GM06990 (cell line): Measurements from ENCODE around the gene DEXI.

Source experiments
- DNase-seq: peaks from one replicate; pipeline ENCODE4 v3.0.0-alpha.2; 2011; ENCODE audit not compliant: insufficient read length; ENCODE audit errors: extremely low read depth
- H3K27me3 ChIP-seq: replicated peaks from 2 replicates; pipeline ENCODE4 v1.6.0; 2011; ENCODE audit warnings: low read length; ENCODE audit not compliant: control insufficient read depth, insufficient read depth
- H3K36me3 ChIP-seq: 2 replicates; pipeline ENCODE4 v1.5.1; 2011; ENCODE audit warnings: low read length; ENCODE audit not compliant: control insufficient read depth, insufficient read depth
- H3K4me3 ChIP-seq: replicated peaks from 2 replicates; pipeline ENCODE4 v1.5.1; 2011; ENCODE audit warnings: low read depth, mild to moderate bottlenecking, control low read depth, low read length
- TF ChIP-seq, protein P1 (sequence below): IDR thresholded peaks from 2 replicates; pipeline ENCODE4 v1.5.1; 2011; ENCODE audit warnings: low read length, control low read depth, mild to moderate bottlenecking, inconsistent platforms; ENCODE audit not compliant: insufficient read depth, poor library complexity, severe bottlenecking

DEXI gene

GRCh38 chr16:10888320-10888937, 53.8 kb downstream of the DEXI start:
- Histone ChIP-seq H3K36me3 (peaks cover 7% of the 10 kb centered on the region), H3K4me3 (no peak overlapping the region; the same call in 1 of the 2 replicates), H3K27me3 (no peaks in the 10 kb centered on the region)
- TF ChIP-seq, protein P1, sequence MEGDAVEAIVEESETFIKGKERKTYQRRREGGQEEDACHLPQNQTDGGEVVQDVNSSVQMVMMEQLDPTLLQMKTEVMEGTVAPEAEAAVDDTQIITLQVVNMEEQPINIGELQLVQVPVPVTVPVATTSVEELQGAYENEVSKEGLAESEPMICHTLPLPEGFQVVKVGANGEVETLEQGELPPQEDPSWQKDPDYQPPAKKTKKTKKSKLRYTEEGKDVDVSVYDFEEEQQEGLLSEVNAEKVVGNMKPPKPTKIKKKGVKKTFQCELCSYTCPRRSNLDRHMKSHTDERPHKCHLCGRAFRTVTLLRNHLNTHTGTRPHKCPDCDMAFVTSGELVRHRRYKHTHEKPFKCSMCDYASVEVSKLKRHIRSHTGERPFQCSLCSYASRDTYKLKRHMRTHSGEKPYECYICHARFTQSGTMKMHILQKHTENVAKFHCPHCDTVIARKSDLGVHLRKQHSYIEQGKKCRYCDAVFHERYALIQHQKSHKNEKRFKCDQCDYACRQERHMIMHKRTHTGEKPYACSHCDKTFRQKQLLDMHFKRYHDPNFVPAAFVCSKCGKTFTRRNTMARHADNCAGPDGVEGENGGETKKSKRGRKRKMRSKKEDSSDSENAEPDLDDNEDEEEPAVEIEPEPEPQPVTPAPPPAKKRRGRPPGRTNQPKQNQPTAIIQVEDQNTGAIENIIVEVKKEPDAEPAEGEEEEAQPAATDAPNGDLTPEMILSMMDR: no peak
- no peak for DNase-seq

DNA sequence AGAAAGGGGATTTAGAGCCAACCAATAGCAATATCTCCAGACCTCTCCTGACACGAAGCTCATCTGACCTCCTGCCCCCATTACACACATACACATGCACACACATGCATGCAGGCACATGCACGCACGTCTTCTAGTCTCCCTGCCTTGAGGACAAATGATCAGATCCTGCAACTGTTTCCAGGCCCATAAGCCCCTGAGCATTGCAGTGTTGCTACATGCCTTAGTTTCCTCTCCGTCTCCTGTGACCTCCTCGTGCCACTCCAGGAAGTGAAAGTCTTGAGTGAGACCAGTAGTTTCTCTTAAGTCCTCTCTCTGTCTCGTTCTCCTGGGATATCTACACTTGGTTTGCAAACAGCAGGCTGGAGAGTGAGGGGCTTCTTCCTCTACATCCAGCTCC, 57.0 kb downstream of the DEXI start:
- H3K27me3 ChIP-seq: no peaks in the 10 kb centered on the region
- TF ChIP-seq, protein P1: no peak
- H3K4me3 ChIP-seq: no peak overlapping the region
- DNase-seq: no peak
- peaks cover 9% of the 10 kb centered on the region for H3K36me3 ChIP-seq

DNA sequence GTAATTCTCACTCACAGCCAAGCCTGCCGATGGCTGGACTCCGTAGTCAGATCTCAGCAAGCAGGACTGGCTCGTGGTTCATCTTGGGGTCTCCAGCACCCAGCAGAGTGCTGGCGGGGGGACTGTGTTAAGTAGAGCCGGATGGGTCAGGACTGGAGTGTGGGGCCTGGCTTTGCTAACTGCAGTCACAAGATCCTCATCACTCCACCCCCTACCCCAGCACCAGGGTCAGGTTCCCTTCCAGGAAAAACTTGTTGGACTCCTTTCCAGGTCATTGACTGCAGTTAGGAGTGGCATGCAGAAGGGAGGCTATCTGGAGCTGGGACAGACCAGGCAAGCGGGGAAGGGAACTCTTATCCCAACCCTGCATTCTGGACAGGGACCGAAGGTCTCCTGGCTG, 59.3 kb downstream of the DEXI start:
- Histone ChIP-seq H3K27me3 (no peaks in the 10 kb centered on the region), H3K36me3 (peaks cover 9% of the 10 kb centered on the region), H3K4me3 (0 out of 2 replicates have a peak overlapping the region, but pooled peaks have one; percentile 8)
- no peak for DNase-seq
- TF ChIP-seq, protein P1: no peak

DNA sequence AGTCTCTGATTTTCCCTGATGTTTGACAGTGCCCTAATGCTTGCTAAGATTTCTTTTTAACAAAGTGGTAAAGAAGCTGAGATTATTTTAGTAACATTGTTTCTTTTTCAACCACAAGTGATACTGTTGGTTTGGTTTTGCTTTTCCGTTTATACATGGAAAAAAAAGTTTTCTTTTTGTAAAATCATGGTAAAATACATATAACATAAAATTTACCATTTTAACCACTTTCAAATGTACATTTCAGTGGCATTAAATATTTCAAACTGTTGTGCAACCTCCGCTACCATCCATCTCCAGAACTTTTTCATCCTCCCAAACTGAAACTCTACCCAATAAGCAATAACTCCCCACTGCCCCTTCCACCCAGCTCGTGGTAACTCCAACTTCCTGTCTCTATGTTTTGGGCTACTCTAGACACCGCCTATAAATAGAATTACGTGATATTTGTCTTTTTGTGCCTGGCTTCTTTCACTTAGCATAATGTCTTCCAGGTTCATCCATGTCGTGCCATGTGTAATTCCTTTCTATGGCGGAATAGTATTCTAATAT, 60.7 kb downstream of the DEXI start:
- TF ChIP-seq, protein P1: no peak
- no peak for DNase-seq

GRCh38 chr16:10880594-10881452, 61.4 kb downstream of the DEXI start:
- DNase-seq: no peak
- Histone ChIP-seq H3K27me3 (no peaks in the 10 kb centered on the region), H3K4me3 (peak overlapping the region; percentile 86), H3K36me3 (peaks cover 6% of the 10 kb centered on the region)
- TF ChIP-seq, protein P1: no peak

More for the DNA sequence above, 60.7 kb downstream of the DEXI start:
- Histone ChIP-seq H3K27me3 (no peaks in the 10 kb centered on the region), H3K36me3 (peaks cover 9% of the 10 kb centered on the region), H3K4me3 (peak overlapping the region; percentile 86)
